Chondrocyte (in vitro differentiated cells): ENCODE data around the gene SHCBP1. TPM values are rescaled to one million over a fixed set of nuclear protein-coding genes. Genes with fewer than 3 reads are reported as not detected.

Experiments used
- DNase-seq: peaks from one replicate; pipeline ENCODE4 v3.0.0; 2021; ENCODE audit warnings: mixed read lengths, low spot score
- H3K27ac Mint-ChIP-seq: one replicate; pipeline ENCODE4 v1.8.0; 2021; ENCODE audit warnings: mild to moderate bottlenecking, moderate library complexity, mixed read lengths; ENCODE audit not compliant: unreplicated experiment
- H3K27me3 Mint-ChIP-seq: 2 replicates; pipeline ENCODE4 v1.8.0; 2021; ENCODE audit warnings: low read depth, mixed read lengths
- H3K36me3 Mint-ChIP-seq: 2 replicates; pipeline ENCODE4 v1.8.0; 2021; ENCODE audit warnings: low read depth, mixed read lengths
- H3K4me1 Mint-ChIP-seq: 2 replicates; pipeline ENCODE4 v1.8.0; 2021; ENCODE audit warnings: low read depth, mild to moderate bottlenecking, mixed read lengths
- H3K4me3 Mint-ChIP-seq: one replicate; pipeline ENCODE4 v1.8.0; 2021; ENCODE audit warnings: mild to moderate bottlenecking, moderate library complexity, mixed read lengths; ENCODE audit not compliant: unreplicated experiment
- H3K9me3 Mint-ChIP-seq: 2 replicates; pipeline ENCODE4 v1.8.0; 2021; ENCODE audit warnings: low read depth, mixed read lengths
- CTCF ChIP-seq: fragments of 200-600 bp; sonication (generic); IDR thresholded peaks from 2 replicates; pipeline ENCODE4 v1.5.0; 2021; ENCODE audit warnings: antibody characterized with exemption, mild to moderate bottlenecking, moderate library complexity
- total RNA-seq: library from RNA; stranded (reverse); gene quantifications from 3 replicates; pipeline ENCODE4 v1.2.1, GENCODE V29; 2021

The SHCBP1 gene
- total RNA-seq, 1 donor from 2014 or later = 6.4 TPM

GRCh38 chr16:46573834-46574159, 47.4 kb downstream of the SHCBP1 start:
- Mint-ChIP-seq H3K27me3 (no peaks in the 10 kb centered on the region), H3K36me3 (no peaks in the 10 kb centered on the region), H3K4me1 (peaks cover 10% of the 10 kb centered on the region), H3K4me3 (no peak overlapping the region), H3K27ac (no peak overlapping the region), H3K9me3 (no peaks in the 10 kb centered on the region)
- DNase-seq = peak; percentile 54
- TF ChIP-seq CTCF = no peak

GRCh38 chr16:46573008-46573833, 48.0 kb downstream of the SHCBP1 start:
- TF ChIP-seq CTCF = no peak
- DNase-seq = peak; percentile 75
- Mint-ChIP-seq H3K4me3 (peak overlapping the region; percentile 44), H3K36me3 (no peaks in the 10 kb centered on the region), H3K27me3 (no peaks in the 10 kb centered on the region), H3K9me3 (no peaks in the 10 kb centered on the region), H3K4me1 (peaks cover 10% of the 10 kb centered on the region), H3K27ac (no peak overlapping the region)

GRCh38 chr16:46569231-46569735, 51.9 kb downstream of the SHCBP1 start:
- no peak for TF ChIP-seq CTCF
- Mint-ChIP-seq H3K9me3 (no peaks in the 10 kb centered on the region), H3K36me3 (no peaks in the 10 kb centered on the region), H3K4me3 (no peak overlapping the region), H3K27me3 (peaks cover 13% of the 10 kb centered on the region), H3K27ac (no peak overlapping the region), H3K4me1 (peaks cover 10% of the 10 kb centered on the region)
- no peak for DNase-seq

GRCh38 chr16:46568472-46569230, 52.5 kb downstream of the SHCBP1 start:
- H3K4me1 Mint-ChIP-seq = peaks cover 9% of the 10 kb centered on the region
- H3K4me3 Mint-ChIP-seq = no peak overlapping the region
- no peaks in the 10 kb centered on the region for H3K9me3 Mint-ChIP-seq
- H3K27ac Mint-ChIP-seq = no peak overlapping the region
- no peaks in the 10 kb centered on the region for H3K36me3 Mint-ChIP-seq
- TF ChIP-seq CTCF = no peak
- H3K27me3 Mint-ChIP-seq = peaks cover 17% of the 10 kb centered on the region
- DNase-seq = peak; percentile 91

- no peak for DNase-seq
- Mint-ChIP-seq H3K36me3 (no peaks in the 10 kb centered on the region), H3K27ac (no peak overlapping the region), H3K4me1 (peaks cover 4% of the 10 kb centered on the region), H3K9me3 (no peaks in the 10 kb centered on the region), H3K4me3 (no peak overlapping the region), H3K27me3 (peaks cover 28% of the 10 kb centered on the region)
- no peak for TF ChIP-seq CTCF
These were observed 58.2 kb downstream of the SHCBP1 start for GRCh38 chr16:46562979-46563378.
